HG03066 (cell line): ENCODE data around the gene LDHD.

Experiments used
- ATAC-seq: cut with Tn5 transposase; IDR thresholded peaks from one replicate; pipeline ENCODE4 v1.9.1; 2021; ENCODE audit warnings: low read depth; ENCODE audit not compliant: unreplicated experiment

Gene LDHD

DNA sequence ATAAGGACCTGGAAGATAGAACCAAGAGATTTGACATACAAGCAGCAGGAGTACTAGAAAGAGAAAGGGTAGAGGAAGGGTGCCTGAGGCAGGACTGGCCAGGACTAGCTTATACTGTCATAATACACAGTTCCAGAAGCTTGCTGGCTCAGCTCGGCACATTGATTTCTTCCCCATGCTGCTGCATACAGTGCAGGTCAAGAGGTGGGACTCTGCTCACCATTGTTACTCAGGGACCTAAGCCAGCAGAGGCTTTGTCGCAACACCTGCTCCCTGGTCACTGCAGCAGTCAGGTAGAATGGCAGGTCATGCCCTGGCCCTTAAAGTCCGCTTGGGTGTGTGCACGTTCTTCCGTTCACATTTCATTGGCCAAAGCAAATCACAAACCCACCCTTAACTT, 32.8 kb downstream of the LDHD start:
- ATAC-seq = no peak

DNA sequence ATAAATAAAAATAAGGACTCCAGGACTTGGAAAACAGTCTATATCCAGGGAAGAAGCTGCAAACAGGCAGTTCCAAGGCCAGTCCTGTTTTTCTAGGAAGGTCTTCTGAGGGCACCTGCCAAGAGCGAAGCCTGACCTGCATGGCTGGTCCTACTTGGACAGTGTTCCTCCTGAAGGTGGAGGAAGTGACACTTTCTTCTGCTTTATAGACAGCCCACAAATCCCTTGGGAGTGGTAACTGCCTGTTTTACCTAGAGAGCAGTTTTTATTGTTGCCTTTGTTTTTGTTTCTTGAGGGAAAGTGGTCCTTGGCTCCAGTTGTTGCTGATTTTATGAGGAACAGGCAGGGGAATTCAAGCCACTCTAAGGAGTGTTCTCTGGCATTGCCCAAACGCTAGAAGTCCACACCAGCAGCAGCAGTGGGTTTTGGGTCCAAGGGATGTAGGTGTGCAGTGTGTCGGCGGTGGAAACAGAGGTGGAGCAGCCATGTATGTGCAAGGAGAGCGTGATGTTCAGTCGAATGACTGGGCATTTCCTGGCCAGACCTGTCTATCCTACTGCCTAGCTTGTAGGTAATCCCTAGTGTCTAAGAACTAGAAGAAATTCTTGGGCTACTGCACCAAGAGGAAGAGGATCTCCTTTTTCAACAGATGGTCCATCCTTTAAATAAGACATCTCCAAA, 35.3 kb downstream of the LDHD start:
- ATAC-seq = no peak

DNA sequence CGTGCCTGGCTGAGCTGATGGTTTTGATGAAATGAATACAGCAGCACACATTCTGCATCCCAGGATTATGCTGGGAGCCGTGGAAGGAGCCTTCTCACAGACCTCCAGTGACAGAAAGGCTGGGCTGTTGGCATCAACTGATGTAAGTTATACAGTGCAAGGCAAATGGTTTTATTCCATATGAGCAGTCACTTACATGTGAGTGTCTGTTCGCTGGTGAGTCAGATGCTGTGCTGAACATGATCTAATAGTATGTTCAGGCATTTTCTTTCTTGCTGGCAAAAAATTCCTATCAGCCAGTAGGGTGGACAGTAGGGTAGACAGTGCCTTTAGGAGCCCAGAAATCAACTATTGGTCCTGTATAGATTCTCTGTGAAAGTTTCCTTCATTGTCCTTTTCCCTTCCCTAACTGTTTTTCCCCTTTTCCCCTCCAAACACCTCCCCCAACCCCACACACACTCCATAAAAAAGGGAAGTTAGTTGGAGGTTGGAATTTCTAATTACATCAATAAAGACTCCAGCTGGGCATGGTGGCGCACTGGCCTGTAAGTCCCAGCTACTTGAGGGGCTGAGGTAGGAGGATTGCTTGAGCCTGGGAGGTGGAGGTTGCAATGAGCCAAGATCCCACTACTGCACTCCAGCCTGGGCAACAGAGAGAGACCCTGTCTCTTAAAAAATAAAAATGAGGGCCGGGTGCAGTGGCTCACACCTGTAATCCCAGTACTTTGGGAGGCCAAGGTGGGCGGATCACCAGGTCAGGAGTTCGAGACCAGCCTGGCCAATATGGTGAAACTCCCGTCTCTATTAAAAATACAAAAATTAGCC, 36.2 kb downstream of the LDHD start:
- no peak for ATAC-seq

DNA sequence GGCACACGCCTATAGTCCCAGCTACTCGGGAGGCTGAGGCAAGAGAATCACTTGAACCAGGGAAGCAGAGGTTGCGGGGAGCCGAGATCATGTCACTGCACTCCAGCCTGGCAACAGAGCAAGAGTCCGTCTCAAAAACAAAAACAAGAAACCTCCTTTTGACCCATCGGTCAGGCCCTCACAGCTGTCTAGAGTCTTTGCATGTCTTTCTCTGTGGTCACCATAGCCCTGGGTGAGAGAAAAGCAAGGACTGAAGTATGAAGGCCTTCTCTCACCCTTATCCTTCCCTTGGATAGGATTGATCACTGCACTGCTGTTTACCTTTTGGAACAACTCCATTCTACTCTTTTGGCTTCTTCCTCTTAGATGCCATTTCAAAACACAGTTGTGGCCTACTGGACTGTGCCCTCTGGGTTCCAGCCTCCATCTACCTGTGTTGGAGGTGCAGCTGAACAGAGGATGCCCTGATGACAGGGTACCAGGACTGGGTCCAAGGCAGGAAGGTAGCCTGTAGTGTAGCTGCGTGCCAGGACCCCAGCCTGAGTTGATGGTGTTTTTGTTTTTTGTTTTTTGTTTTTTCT, 37.1 kb downstream of the LDHD start:
- ATAC-seq = no peak

GRCh38 chr16:75078886-75079285, 37.7 kb downstream of the LDHD start:
- no peak for ATAC-seq

DNA sequence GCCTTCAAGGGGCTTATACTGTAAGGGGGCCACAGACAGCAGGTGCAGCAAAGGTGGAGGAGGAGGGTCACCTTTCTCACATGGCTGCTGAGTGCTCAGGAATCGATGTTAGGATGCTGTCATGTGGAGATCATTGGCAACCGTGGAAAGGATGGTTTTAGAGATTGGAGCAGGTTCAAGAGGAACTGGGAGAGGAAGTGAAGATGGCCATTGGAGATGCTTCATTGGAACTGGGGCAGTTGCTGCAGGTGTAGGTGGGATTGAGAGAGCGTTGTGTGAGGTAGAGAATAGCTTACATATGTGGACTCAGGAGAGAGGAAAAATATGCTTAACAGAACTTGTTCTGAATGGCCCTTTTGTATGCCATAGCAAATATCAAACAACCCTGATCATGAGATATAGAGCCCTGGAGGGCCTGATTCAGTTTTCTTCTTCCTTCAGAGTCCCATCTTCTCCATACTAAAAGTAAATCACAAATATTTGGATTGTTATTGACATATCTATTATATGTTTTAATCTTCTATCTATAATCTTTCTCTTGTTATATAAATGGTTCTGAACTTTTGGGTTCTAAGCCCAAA, 40.8 kb downstream of the LDHD start:
- peak; percentile 17 for ATAC-seq

- peak; percentile 98 for ATAC-seq
These were observed 41.5 kb downstream of the LDHD start for GRCh38 chr16:75074920-75075687.

DNA sequence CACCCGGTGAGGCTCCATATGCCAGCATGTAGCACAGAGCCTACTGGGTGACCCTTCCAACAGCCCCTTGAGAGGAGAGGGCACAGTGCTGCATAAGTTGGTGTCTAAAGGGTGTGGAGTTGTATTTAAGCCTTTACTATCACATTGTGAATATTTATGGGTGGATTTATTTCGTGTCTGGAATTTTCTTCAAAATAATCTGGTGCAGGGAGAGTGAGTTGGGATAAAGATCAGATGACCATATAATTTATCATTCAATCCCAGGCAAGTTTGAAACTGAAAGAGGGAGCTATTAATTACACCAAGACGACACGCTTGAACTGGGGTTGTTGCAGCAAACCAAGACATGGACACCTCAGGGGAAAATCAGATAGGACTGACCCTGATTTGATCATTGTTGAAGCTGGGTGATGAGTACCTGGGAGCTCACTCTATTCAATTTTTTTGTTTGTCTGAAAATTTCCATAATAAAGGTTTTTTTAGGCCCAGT, 42.2 kb downstream of the LDHD start:
- no peak for ATAC-seq

- no peak for ATAC-seq
These were observed 42.9 kb downstream of the LDHD start for GRCh38 chr16:75073545-75074303.

DNA sequence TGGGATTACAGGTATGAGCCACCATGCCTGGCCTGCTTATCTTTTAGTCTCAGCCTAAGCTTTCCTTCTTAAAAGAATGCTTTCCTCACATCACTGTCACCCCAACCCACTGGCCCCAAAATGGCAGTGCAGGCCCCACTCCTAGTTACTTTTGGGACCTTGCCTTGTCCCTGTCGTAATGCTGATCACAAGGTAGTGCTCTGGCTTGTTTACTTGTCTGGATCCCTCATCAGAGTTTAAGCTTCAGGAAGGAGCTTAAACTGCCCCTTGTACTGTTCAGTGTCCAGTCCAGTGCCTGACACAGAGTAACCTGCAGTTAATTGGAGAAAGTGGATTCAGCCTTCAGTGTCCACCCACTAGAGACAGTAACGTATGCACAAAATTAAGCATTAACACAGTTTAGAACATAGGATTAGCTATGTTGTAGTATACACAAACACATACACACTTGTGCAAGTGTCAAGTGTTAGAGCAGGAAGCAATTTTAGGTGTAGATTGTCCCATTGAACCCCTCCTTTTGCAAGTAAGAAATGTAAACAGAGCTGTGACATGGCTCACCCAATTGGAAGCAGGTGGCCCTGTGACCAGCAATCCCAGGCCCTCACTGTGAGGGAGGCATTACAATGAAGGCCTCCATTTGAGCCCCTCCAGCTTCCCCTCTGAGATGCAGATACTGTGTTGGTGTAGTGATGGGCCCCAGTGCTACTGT, 44.2 kb downstream of the LDHD start:
- ATAC-seq = no peak

DNA sequence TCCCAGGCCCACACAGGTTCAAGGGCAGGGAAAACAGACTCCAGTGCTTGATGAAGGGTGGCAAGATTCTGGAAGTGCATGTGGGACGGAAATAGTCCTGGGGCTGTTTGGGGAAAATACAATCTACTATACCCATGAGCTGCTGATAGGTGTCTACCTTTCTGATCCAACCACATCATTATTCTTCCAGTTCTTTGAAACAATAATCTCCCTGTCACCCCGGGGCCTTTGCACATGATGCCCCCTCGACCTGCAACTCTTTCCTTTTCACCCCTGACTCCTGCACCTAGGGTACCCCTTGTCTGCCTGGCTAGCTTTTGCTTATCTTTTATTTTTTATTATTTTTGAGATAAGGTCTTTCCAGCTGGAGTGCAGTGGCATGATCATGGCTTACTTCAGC, 45.0 kb downstream of the LDHD start:
- ATAC-seq = no peak

DNA sequence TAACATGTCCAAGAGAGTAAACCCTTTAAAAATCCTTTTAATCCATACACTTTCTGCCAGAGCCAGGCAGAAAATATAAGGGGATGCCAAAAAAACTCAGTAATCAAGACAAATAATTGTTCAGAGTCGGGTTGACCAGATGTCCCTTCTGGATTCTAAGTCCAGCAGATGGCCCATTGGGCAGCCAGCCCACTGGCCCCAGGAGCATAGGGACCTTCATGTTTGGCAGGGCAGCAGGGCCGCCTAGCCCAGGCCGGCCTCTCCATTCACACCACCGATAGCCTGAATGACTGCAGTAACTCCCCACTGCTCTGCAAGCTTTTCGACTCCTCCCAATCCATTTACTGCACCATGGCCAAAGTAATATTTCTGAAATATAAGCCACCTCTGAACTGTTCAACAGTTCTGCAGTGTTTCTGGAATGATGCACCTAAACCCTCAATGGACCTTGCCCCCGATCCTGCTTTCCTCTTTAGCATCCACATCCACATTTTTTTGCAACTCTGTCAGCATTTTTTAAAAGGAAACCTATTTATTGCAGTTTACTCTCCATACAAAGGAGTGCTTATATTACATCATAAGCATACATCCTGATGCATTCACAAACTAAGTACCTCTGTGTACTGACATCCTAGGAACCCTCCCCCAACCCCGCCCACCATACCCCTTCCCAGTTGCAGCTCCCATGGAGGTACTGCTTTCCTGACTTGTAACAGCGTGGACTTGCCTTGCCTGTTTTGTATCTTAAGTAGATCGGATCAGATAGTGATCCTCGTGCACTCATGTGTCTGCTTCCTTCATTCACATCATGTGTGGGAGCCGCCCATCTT, 46.4 kb downstream of the LDHD start:
- ATAC-seq = no peak

GRCh38 chr16:75068085-75069031, 48.2 kb downstream of the LDHD start:
- ATAC-seq = no peak

DNA sequence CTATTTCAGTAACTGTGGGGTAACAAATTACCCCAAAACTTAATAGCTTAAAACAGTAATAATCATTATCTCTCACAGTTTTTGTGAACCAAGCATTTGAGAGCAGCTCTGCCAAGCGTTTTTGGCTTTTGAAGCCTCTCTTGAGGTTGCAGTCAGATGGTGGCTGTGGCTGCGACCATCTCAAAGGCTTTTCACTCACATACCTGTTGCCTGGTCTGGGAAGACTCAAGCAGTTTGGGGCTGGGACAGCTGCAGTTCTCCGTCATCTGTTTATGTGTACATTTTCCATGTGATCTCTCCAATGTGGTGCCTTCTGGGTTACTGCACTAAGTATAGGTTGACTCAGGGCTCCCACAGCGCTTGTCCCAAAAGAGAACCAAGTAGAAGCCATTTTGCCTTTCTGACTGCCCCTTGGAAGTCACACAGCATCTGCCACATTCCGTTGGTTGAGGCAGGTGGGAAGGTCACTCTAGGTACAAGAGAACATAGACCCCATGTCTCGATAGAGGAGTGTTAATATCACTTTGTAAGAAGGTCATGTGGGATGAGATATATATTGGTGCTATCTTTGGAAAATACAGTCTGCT, 49.6 kb downstream of the LDHD start:
- ATAC-seq = no peak

GRCh38 chr16:75065521-75066149, 50.9 kb downstream of the LDHD start:
- ATAC-seq = no peak

- ATAC-seq = no peak
These were observed 51.5 kb downstream of the LDHD start for GRCh38 chr16:75065149-75065505.
